ENCODE measurements around the gene MANEA.

DNA sequence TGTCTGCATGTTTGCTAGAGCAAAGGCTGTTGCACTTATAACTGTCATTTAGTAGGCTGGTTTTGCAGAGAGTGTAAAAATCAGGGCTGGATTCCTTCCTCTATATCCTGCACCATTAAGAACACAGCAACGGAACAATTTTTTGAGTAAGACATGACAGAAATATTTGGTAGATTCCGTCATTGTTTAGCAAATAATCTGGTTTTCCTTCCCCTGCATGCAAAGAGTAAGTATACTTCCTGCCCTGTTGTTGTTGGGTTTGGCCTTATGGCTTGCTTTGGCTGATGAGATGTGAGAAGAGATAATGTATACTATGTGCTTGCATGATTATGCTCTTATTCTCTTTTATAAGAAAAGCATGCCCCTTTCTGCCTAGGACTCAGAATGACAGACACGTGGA, 23.8 kb downstream of the MANEA start:
- no peak for TF ChIP-seq RFX5 (IDR thresholded peaks at IDR 0.05; ENCODE audit: low read depth, low read length)
- TF ChIP-seq SIX5 (IDR thresholded peaks at IDR 0.05; ENCODE audit: low read depth, low read length, severe bottlenecking), result no peak
- no peak for TF ChIP-seq CREB1 (IDR thresholded peaks at IDR 0.05; ENCODE audit: low read depth)
- TF ChIP-seq CEBPB (IDR thresholded peaks at IDR 0.05; ENCODE audit: borderline replicate concordance in 1 of 2, low read depth in 2 of 2, low read length in 2 of 2), result no peak
- TF ChIP-seq, protein P1, sequence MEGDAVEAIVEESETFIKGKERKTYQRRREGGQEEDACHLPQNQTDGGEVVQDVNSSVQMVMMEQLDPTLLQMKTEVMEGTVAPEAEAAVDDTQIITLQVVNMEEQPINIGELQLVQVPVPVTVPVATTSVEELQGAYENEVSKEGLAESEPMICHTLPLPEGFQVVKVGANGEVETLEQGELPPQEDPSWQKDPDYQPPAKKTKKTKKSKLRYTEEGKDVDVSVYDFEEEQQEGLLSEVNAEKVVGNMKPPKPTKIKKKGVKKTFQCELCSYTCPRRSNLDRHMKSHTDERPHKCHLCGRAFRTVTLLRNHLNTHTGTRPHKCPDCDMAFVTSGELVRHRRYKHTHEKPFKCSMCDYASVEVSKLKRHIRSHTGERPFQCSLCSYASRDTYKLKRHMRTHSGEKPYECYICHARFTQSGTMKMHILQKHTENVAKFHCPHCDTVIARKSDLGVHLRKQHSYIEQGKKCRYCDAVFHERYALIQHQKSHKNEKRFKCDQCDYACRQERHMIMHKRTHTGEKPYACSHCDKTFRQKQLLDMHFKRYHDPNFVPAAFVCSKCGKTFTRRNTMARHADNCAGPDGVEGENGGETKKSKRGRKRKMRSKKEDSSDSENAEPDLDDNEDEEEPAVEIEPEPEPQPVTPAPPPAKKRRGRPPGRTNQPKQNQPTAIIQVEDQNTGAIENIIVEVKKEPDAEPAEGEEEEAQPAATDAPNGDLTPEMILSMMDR (IDR thresholded peaks at IDR 0.05 in 2 of 3, conservative IDR thresholded peaks at IDR 0.05 in 1 of 3; ENCODE audit: control insufficient read depth in 2 of 3, extremely low read depth in 1 of 3, insufficient read depth in 1 of 3, low read depth in 3 of 3, low read length in 3 of 3), result no peak
- no peak for TF ChIP-seq ZSCAN29 (IDR thresholded peaks at IDR 0.05)
- no peak for TF ChIP-seq MYC (IDR thresholded peaks at IDR 0.05; ENCODE audit: insufficient read depth, insufficient read length, insufficient replicate concordance, low read length, severe bottlenecking)
- TF ChIP-seq ZNF24 (IDR thresholded peaks at IDR 0.05), result no peak
- no peak for TF ChIP-seq POLR2A (IDR thresholded peaks at IDR 0.05; ENCODE audit: low read depth, low read length)
- no peak for TF ChIP-seq CHD4 (IDR thresholded peaks at IDR 0.05)
- no peak for TF ChIP-seq BHLHE40 (IDR thresholded peaks at IDR 0.05; ENCODE audit: borderline replicate concordance in 1 of 2, low read depth in 2 of 2, low read length in 1 of 2)
